Esophagus muscularis mucosa (tissue), 4 donors: ENCODE measurements around the gene DNAH10. TPM values are rescaled to one million over a fixed set of nuclear protein-coding genes. Genes with fewer than 3 reads are reported as not detected.

Experiments
- DNase-seq: peaks from one replicate; pipeline ENCODE4 v3.0.0-alpha.2; 2017; ENCODE audit errors: extremely low spot score
- H3K27ac ChIP-seq, 4 donors: fragments of 200-600 bp; sonication (generic); replicated peaks in 1 of 4; 1 replicate in 3 of 4; 2 replicates in 1 of 4; pipeline ENCODE4 v1.5.1; 2016 to 2019; ENCODE audit warnings: mild to moderate bottlenecking in 1 of 4
- H3K27me3 ChIP-seq, 4 donors: fragments of 200-600 bp; sonication (generic); one replicate each; pipeline versions ENCODE4 v1.5.1 to v1.6.0; 2016 to 2019
- H3K36me3 ChIP-seq, 4 donors: fragments of 200-600 bp; sonication (generic); one replicate each; pipeline ENCODE4 v1.5.1; 2016 to 2019
- H3K4me1 ChIP-seq, 4 donors: fragments of 200-600 bp; sonication (generic); one replicate each; pipeline ENCODE4 v1.5.1; 2016 to 2019
- H3K4me3 ChIP-seq, 4 donors: fragments of 200-600 bp; sonication (generic); 1 replicate in 2 of 4; 2 replicates in 2 of 4; pipeline ENCODE4 v1.5.1; 2016 to 2019; ENCODE audit warnings: mild to moderate bottlenecking in 4 of 4, moderate library complexity in 1 of 4
- H3K9me3 ChIP-seq, 4 donors: fragments of 200-600 bp; sonication (generic); 1 replicate in 3 of 4; 2 replicates in 1 of 4; pipeline ENCODE4 v1.5.1; 2016 to 2019
- EP300 ChIP-seq: sonication (generic); formaldehyde crosslinking; IDR thresholded peaks from one replicate; pipeline ENCODE4 v1.6.1; 2017; ENCODE audit warnings: antibody characterized with exemption
- POLR2A ChIP-seq: fragments of 450-650 bp; IDR thresholded peaks from one replicate; pipeline ENCODE4 v1.6.1; 2017; ENCODE audit warnings: antibody characterized with exemption, moderate library complexity, mild to moderate bottlenecking, low read depth
- POLR2AphosphoS5 ChIP-seq, 2 donors: sonication (generic); formaldehyde crosslinking; IDR thresholded peaks; one replicate each; pipeline ENCODE4 v1.6.1; 2017; ENCODE audit warnings: antibody characterized with exemption in 2 of 2
- WGBS: methylation state at CpG from one replicate; pipeline ENCODE4 v1.1.5; 2018; 5-methylcytosine and 5-hydroxymethylcytosine counted together
- intact Hi-C: fragments of 100-400 bp; cut with DNase I; formaldehyde crosslinking; loops from one replicate; pipeline ENCODE4 v1.15.1; 2023
- total RNA-seq, 4 donors: library from RNA; depleted of rRNA; stranded (reverse); fragments of >200 nt; gene quantifications; one replicate each; pipeline versions ENCODE4 v1.1.0 to v1.2.1, GENCODE V29; 2016
- TF ChIP-seq, protein P1 (sequence below), 3 experiments: fragments of 200-600 bp in 2 of 3; fragments of 450-650 bp in 1 of 3; sonication (generic) in 2 of 3; IDR thresholded peaks; one replicate each; pipeline ENCODE4 v1.5.1; 2017 to 2019; ENCODE audit warnings: antibody characterized with exemption in 3 of 3, mild to moderate bottlenecking in 2 of 3, moderate library complexity in 1 of 3

DNAH10 gene
- total RNA-seq, 4 donors from 2014 or later = 0.06 to 1.3 TPM; not detected in 2

DNA sequence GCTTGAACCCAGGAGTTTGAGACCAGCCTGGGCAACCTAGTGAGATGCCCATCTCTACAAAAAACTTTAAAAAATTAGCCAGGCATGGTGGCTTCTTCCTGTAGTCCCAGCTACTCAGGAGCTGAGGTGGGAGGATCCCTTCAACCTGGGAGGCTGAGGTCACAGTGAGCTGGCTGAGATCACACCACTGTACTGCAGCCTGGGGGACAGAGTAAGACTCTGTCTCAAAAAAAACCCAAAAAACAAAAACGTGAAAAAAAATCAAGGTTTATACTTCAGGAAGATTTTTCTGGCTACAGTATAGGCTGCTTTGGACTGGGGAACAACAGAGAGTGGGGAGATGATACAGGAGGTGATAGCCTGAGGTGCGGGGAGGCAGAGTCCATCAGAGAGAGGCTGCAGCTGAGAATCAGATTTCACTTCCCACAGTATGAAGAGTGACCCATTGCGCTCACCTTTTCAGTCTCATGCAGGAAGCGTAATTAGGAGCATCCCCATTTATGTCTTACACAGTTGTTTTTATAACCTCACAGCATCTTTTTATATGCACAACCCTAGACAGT, 28.9 kb downstream of the DNAH10 start:
- no peak overlapping the region for H3K4me3 ChIP-seq
- H3K27me3 ChIP-seq = no peaks in the 10 kb centered on the region
- no peaks in the 10 kb centered on the region for H3K36me3 ChIP-seq
- TF ChIP-seq, protein P1, sequence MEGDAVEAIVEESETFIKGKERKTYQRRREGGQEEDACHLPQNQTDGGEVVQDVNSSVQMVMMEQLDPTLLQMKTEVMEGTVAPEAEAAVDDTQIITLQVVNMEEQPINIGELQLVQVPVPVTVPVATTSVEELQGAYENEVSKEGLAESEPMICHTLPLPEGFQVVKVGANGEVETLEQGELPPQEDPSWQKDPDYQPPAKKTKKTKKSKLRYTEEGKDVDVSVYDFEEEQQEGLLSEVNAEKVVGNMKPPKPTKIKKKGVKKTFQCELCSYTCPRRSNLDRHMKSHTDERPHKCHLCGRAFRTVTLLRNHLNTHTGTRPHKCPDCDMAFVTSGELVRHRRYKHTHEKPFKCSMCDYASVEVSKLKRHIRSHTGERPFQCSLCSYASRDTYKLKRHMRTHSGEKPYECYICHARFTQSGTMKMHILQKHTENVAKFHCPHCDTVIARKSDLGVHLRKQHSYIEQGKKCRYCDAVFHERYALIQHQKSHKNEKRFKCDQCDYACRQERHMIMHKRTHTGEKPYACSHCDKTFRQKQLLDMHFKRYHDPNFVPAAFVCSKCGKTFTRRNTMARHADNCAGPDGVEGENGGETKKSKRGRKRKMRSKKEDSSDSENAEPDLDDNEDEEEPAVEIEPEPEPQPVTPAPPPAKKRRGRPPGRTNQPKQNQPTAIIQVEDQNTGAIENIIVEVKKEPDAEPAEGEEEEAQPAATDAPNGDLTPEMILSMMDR (IDR thresholded peaks at IDR 0.05) = no peak
- TF ChIP-seq POLR2A (no peak), EP300 (no peak), POLR2AphosphoS5 (IDR thresholded peaks at IDR 0.05) (no peak)
- intact Hi-C loops = no loop called here
- H3K4me1 ChIP-seq = no peaks in the 10 kb centered on the region
- H3K27ac ChIP-seq = no peak overlapping the region
- 84% methylated on average over 4 of the region's 4 CpGs for WGBS
- DNase-seq = no peak
- peaks cover 0 to 13% (median 0%) of the 10 kb centered on the region in 4 donors for H3K9me3 ChIP-seq

DNA sequence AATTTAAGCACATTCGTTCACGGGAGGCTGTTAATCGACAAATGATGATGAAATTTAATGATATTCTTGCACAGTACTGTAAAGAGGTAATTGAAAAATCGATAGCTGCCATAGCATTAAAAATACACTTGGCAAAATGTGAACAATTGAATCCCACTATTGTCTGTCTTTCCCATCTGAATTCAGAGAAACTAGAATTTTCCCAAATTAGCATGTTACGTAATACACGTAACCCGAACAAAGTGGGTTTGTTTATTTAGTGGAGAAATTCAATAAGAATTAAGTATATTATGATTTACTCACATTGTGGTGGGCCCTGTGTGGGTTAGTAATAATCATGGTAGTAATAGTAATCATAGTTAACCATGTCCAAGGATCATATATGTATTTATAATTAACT, 31.9 kb downstream of the DNAH10 start:
- 77% methylated on average over 7 of the region's 7 CpGs for WGBS
- Histone ChIP-seq H3K4me1 (no peaks in the 10 kb centered on the region), H3K9me3 (peaks cover 0 to 13% (median 0%) of the 10 kb centered on the region in 4 donors), H3K27ac (no peak overlapping the region), H3K4me3 (no peak overlapping the region), H3K27me3 (no peaks in the 10 kb centered on the region), H3K36me3 (no peaks in the 10 kb centered on the region)
- DNase-seq = no peak
- TF ChIP-seq, protein P1 (IDR thresholded peaks at IDR 0.05) = no peak
- TF ChIP-seq POLR2A = no peak
- TF ChIP-seq POLR2AphosphoS5 (IDR thresholded peaks at IDR 0.05) = no peak
- no peak for TF ChIP-seq EP300
- intact Hi-C loops = no loop called here

DNA sequence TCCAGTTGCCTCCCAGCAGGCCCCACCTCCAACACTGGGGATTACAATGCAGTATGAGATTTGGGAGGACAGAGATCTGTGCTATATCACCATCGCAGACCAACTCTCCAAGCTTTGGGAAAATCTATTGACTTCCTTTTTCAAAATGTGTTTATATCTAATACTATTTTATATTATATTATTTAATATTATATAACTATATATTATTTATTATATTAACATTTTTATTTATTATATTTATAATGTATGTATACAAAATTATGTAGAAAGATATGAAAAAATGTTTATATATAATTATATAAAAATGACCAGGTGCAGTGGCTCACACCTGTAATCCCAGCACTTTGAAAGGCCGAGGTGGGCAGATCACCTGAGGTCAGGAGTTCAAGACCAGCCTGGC, 36.4 kb downstream of the DNAH10 start:
- no peak for DNase-seq
- Histone ChIP-seq H3K9me3 (no peaks in the 10 kb centered on the region), H3K36me3 (no peaks in the 10 kb centered on the region), H3K4me3 (no peak overlapping the region), H3K27ac (no peak overlapping the region), H3K4me1 (no peaks in the 10 kb centered on the region), H3K27me3 (peaks cover 0 to 12% (median 0%) of the 10 kb centered on the region in 4 donors)
- TF ChIP-seq POLR2AphosphoS5 (IDR thresholded peaks at IDR 0.05) (no peak), POLR2A (no peak), EP300 (no peak)
- 86% methylated on average over 2 of the region's 2 CpGs for WGBS
- intact Hi-C loops = no loop called here

DNA sequence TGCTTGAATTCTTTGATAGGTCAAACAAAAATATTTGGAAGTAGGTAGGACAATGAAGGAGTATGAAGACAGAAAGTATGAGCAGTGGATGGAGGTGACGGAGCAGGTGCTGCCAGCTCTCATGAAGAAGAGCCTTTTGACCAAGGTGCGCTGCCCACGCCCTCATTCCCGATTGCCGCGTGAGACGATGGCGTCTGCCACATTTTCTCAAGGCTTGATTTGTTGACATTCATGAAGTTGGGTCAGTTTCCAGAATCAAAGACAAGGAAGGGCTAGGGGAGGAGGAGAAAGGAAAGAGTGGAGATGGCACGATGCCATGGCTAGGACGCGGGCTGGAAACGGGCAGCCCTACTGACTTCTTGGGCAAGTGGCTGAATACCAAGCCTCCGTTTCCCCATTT, 37.1 kb downstream of the DNAH10 start:
- intact Hi-C loops = no loop called here
- peaks cover 0 to 12% (median 0%) of the 10 kb centered on the region in 4 donors for H3K27me3 ChIP-seq
- H3K9me3 ChIP-seq = no peaks in the 10 kb centered on the region
- no peak for DNase-seq
- no peaks in the 10 kb centered on the region for H3K4me1 ChIP-seq
- H3K4me3 ChIP-seq = no peak overlapping the region
- H3K27ac ChIP-seq = no peak overlapping the region
- TF ChIP-seq, protein P1 (IDR thresholded peaks at IDR 0.05) = no peak
- TF ChIP-seq EP300 (no peak), POLR2A (no peak), POLR2AphosphoS5 (IDR thresholded peaks at IDR 0.05) (no peak)
- 94% methylated on average over 13 of the region's 13 CpGs for WGBS
- no peaks in the 10 kb centered on the region for H3K36me3 ChIP-seq

DNA sequence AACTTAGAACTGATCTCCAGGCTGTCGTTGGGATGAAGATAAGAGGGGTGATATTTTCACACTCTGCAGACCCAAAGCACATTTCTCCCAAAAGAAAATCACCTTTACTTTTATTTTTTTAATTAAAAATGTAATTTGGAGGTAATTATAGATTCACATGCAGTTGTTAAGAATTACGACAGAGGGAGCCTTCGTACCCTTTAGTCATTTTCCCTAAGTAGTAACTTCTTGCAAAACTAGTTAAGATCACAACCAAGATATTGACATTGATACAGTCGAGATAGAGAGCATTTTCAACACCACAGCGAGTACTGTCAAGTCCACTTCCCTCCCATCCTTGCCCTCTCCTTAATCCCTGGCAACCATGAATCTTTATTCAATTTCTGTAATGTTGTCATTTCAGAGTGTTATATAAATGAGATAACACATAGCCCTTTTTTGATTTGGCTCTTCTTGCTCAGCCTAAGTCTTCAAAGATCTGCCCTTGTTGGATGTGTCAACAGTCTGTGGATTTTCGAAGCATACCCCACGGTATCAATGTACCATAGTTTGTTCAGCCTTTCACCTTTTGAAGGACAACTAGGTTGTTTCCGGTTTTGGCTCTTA, 39.6 kb downstream of the DNAH10 start:
- TF ChIP-seq EP300 = no peak
- TF ChIP-seq POLR2A = no peak
- no peak for TF ChIP-seq POLR2AphosphoS5 (IDR thresholded peaks at IDR 0.05)
- TF ChIP-seq, protein P1 (IDR thresholded peaks at IDR 0.05) = peak in 1 of 3 experiments; percentile 7
- Histone ChIP-seq H3K27ac (no peak overlapping the region), H3K9me3 (no peaks in the 10 kb centered on the region), H3K36me3 (no peaks in the 10 kb centered on the region), H3K27me3 (peaks cover 0 to 12% (median 0%) of the 10 kb centered on the region in 4 donors), H3K4me3 (no peak overlapping the region), H3K4me1 (no peaks in the 10 kb centered on the region)
- WGBS = 69% methylated on average over 8 of the region's 8 CpGs
- no peak for DNase-seq
- intact Hi-C loops = no loop called here
